ENCODE results near the gene TLE1. TPM values are rescaled to one million over a fixed set of nuclear protein-coding genes. Genes with fewer than 3 reads are reported as not detected.
A peak's percentile ranks its signal among the peaks of the same experiment; 100 is the strongest.

Gene TLE1
- total RNA-seq, 1 experiment from 2014 or later: 17.3 TPM

DNA sequence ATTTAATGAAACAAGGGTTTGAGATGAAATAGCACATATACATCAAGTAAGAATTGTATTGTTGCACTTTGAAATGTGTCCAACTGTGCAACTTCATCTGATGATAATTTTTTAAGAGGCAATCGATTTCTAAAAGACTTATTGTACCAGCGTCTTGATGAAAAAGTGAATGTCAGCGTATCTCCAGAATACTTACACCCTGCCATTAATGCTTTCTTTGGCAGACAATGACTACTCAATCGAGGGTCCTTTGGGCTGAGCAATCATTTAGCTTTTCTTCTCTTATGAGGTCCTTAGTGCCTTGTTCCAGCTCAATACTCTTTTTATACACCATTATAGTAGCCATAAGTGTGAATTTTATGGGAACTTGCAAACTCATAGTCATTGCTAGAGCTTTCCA lies 4.7 kb downstream of the TLE1 start:
- H3K4me1 ChIP-seq (ENCODE audit: control insufficient read depth in 1 of 2, insufficient read depth in 2 of 2, low read length in 2 of 2): peaks cover 7 to 15% of the 10 kb centered on the region in 2 experiments
- H3K79me2 ChIP-seq (ENCODE audit: insufficient read depth, low read length): peaks cover 50% of the 10 kb centered on the region
- H3K27ac ChIP-seq (ENCODE audit: low read depth, low read length): no peak overlapping the region
- H3K9me3 ChIP-seq (ENCODE audit: control insufficient read depth in 1 of 2, insufficient read depth in 1 of 2, low read depth in 1 of 2, low read length in 2 of 2): no peaks in the 10 kb centered on the region
- TF ChIP-seq EGR1 (IDR thresholded peaks at IDR 0.05; ENCODE audit: low read depth) (no peak), POLR2AphosphoS5 (IDR thresholded peaks at IDR 0.05; ENCODE audit: low read depth, low read length) (no peak), ZNF274 (IDR thresholded peaks at IDR 0.05; ENCODE audit: low read depth, low read length) (no peak), FOSL1 (IDR thresholded peaks at IDR 0.05; ENCODE audit: low read depth) (no peak)
- ATAC-seq: no peak
- H3K36me3 ChIP-seq (ENCODE audit: control insufficient read depth in 1 of 2, insufficient read depth in 2 of 2, low read length in 2 of 2): peaks cover 2 to 7% of the 10 kb centered on the region in 2 experiments; a peak in 2 of 4 replicates
- no peaks in the 10 kb centered on the region for H4K20me1 ChIP-seq (ENCODE audit: insufficient read depth)
- no peak overlapping the region for H3K4me2 ChIP-seq (ENCODE audit: low read length)
- ChIA-PET RAD21 (ENCODE audit: low non-redundant PET in 1 of 2, low total read pairs in 2 of 2, uncharacterized antibody in 2 of 2, unreplicated experiment in 2 of 2) (no interaction called here), CTCF (no interaction called here), POLR2A (no interaction called here)
- H3K9ac ChIP-seq (ENCODE audit: low read length): no peak overlapping the region
- DNase-seq (ENCODE audit: low read depth, low spot score): no peak
- no peak overlapping the region for H3K4me3 ChIP-seq (replicated peaks in 1 of 2; ENCODE audit: low read depth in 1 of 2, low read length in 2 of 2)
- intact Hi-C loops (cut with micrococcal nuclease): loop anchor here (5.0 kb wide), 1 partner anchor 222 kb away; no protein-coding TSS in a partner anchor
- no peaks in the 10 kb centered on the region for H3K9me2 ChIP-seq (ENCODE audit: insufficient read depth)
- H2AFZ ChIP-seq (ENCODE audit: low read depth, low read length, poor library complexity, severe bottlenecking): no peak overlapping the region
- TSS peak; percentile 16 for BruUV-seq (replicated peaks)
- no peaks in the 10 kb centered on the region for H3K27me3 ChIP-seq (ENCODE audit: insufficient read depth, low read length)

DNA sequence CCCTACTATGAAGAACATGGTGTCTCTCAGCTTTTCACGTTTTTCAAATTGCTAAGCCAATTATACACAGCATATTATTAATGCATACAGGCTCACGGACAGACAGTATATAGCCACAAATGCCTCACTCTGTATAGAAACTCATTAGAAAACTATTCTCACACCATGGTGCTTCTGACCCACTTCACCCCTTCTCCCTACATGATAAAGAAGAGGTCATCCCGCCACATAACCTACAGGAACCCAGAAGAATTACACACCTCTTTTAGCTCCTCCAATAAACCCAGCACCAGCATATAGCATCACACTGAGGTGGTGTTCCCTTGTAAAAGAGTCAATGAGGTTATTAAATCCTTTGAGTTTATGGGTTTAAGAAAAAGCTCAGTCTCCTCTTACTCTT lies 5.6 kb downstream of the TLE1 start:
- ATAC-seq: no peak
- no peak overlapping the region for H2AFZ ChIP-seq (ENCODE audit: low read depth, low read length, poor library complexity, severe bottlenecking)
- H4K20me1 ChIP-seq (ENCODE audit: insufficient read depth): no peaks in the 10 kb centered on the region
- H3K9ac ChIP-seq (ENCODE audit: low read length): no peak overlapping the region
- CTCF ChIA-PET: no interaction called here
- no peak overlapping the region for H3K27ac ChIP-seq (ENCODE audit: low read depth, low read length)
- H3K4me2 ChIP-seq (ENCODE audit: low read length): no peak overlapping the region
- no peaks in the 10 kb centered on the region for H3K27me3 ChIP-seq (ENCODE audit: insufficient read depth, low read length)
- POLR2A ChIA-PET: no interaction called here
- intact Hi-C loops (cut with micrococcal nuclease): no loop called here
- peaks cover 58% of the 10 kb centered on the region for H3K79me2 ChIP-seq (ENCODE audit: insufficient read depth, low read length)
- H3K9me3 ChIP-seq (ENCODE audit: control insufficient read depth in 1 of 2, insufficient read depth in 1 of 2, low read depth in 1 of 2, low read length in 2 of 2): no peaks in the 10 kb centered on the region
- RAD21 ChIA-PET (ENCODE audit: low non-redundant PET in 1 of 2, low total read pairs in 2 of 2, uncharacterized antibody in 2 of 2, unreplicated experiment in 2 of 2): no interaction called here
- H3K4me1 ChIP-seq (ENCODE audit: control insufficient read depth in 1 of 2, insufficient read depth in 2 of 2, low read length in 2 of 2): peaks cover 7 to 11% of the 10 kb centered on the region in 2 experiments
- H3K9me2 ChIP-seq (ENCODE audit: insufficient read depth): no peaks in the 10 kb centered on the region
- no TSS peak for BruUV-seq (replicated peaks)
- H3K4me3 ChIP-seq (replicated peaks in 1 of 2; ENCODE audit: low read depth in 1 of 2, low read length in 2 of 2): no peak overlapping the region
- no peak for DNase-seq (ENCODE audit: low read depth, low spot score)
- peaks cover 2 to 7% of the 10 kb centered on the region in 2 experiments; a peak in 2 of 4 replicates for H3K36me3 ChIP-seq (ENCODE audit: control insufficient read depth in 1 of 2, insufficient read depth in 2 of 2, low read length in 2 of 2)
- no peak for TF ChIP-seq SIN3A (IDR thresholded peaks at IDR 0.05; ENCODE audit: low read depth)
- no peak for TF ChIP-seq ELF1 (IDR thresholded peaks at IDR 0.05; ENCODE audit: borderline replicate concordance, low read depth)
- TF ChIP-seq YY1 (IDR thresholded peaks at IDR 0.05; ENCODE audit: extremely low read depth, insufficient replicate concordance, low read depth, low read length): no peak
- TF ChIP-seq ZNF274 (IDR thresholded peaks at IDR 0.05; ENCODE audit: low read depth, low read length): no peak
- no peak for TF ChIP-seq SP1 (IDR thresholded peaks at IDR 0.05; ENCODE audit: low read depth)
- TF ChIP-seq, protein P1, sequence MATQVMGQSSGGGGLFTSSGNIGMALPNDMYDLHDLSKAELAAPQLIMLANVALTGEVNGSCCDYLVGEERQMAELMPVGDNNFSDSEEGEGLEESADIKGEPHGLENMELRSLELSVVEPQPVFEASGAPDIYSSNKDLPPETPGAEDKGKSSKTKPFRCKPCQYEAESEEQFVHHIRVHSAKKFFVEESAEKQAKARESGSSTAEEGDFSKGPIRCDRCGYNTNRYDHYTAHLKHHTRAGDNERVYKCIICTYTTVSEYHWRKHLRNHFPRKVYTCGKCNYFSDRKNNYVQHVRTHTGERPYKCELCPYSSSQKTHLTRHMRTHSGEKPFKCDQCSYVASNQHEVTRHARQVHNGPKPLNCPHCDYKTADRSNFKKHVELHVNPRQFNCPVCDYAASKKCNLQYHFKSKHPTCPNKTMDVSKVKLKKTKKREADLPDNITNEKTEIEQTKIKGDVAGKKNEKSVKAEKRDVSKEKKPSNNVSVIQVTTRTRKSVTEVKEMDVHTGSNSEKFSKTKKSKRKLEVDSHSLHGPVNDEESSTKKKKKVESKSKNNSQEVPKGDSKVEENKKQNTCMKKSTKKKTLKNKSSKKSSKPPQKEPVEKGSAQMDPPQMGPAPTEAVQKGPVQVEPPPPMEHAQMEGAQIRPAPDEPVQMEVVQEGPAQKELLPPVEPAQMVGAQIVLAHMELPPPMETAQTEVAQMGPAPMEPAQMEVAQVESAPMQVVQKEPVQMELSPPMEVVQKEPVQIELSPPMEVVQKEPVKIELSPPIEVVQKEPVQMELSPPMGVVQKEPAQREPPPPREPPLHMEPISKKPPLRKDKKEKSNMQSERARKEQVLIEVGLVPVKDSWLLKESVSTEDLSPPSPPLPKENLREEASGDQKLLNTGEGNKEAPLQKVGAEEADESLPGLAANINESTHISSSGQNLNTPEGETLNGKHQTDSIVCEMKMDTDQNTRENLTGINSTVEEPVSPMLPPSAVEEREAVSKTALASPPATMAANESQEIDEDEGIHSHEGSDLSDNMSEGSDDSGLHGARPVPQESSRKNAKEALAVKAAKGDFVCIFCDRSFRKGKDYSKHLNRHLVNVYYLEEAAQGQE (IDR thresholded peaks at IDR 0.05; ENCODE audit: low read depth): no peak
- no peak for TF ChIP-seq EZH2phosphoT487 (IDR thresholded peaks at IDR 0.05; ENCODE audit: borderline replicate concordance)
- TF ChIP-seq CEBPB (IDR thresholded peaks at IDR 0.05; ENCODE audit: low read depth): no peak
- no peak for TF ChIP-seq CBX3 (IDR thresholded peaks at IDR 0.05; ENCODE audit: low read depth)
- TF ChIP-seq POLR2A (IDR thresholded peaks at IDR 0.05; ENCODE audit: borderline replicate concordance, extremely low read depth, insufficient read depth, insufficient read length): no peak
- TF ChIP-seq, protein P2, sequence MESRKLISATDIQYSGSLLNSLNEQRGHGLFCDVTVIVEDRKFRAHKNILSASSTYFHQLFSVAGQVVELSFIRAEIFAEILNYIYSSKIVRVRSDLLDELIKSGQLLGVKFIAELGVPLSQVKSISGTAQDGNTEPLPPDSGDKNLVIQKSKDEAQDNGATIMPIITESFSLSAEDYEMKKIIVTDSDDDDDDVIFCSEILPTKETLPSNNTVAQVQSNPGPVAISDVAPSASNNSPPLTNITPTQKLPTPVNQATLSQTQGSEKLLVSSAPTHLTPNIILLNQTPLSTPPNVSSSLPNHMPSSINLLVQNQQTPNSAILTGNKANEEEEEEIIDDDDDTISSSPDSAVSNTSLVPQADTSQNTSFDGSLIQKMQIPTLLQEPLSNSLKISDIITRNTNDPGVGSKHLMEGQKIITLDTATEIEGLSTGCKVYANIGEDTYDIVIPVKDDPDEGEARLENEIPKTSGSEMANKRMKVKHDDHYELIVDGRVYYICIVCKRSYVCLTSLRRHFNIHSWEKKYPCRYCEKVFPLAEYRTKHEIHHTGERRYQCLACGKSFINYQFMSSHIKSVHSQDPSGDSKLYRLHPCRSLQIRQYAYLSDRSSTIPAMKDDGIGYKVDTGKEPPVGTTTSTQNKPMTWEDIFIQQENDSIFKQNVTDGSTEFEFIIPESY (IDR thresholded peaks at IDR 0.05; ENCODE audit: extremely low read depth, insufficient replicate concordance, low read length): no peak
- no peak for TF ChIP-seq EGR1 (IDR thresholded peaks at IDR 0.05; ENCODE audit: low read depth)
- TF ChIP-seq EZH2 (IDR thresholded peaks at IDR 0.05): no peak
- no peak for TF ChIP-seq POLR2AphosphoS5 (IDR thresholded peaks at IDR 0.05; ENCODE audit: low read depth, low read length)
- no peak for TF ChIP-seq SRF (IDR thresholded peaks at IDR 0.05; ENCODE audit: low read depth)
- TF ChIP-seq, protein P3, sequence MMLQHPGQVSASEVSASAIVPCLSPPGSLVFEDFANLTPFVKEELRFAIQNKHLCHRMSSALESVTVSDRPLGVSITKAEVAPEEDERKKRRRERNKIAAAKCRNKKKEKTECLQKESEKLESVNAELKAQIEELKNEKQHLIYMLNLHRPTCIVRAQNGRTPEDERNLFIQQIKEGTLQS (IDR thresholded peaks at IDR 0.05): no peak

Measured in HCT116 (cell line).